Smooth muscle cell (in vitro differentiated cells): ENCODE measurements around the gene PDCD6IP. TPM values are rescaled to one million over a fixed set of nuclear protein-coding genes. Genes with fewer than 3 reads are reported as not detected.

Experiments
- DNase-seq: peaks from one replicate; lab custom pipeline; 2025; ENCODE audit not compliant: unreplicated experiment; lab: John Stamatoyannopoulos, UW
- H2AFZ ChIP-seq: fragments of 200-600 bp; sonication (generic); 2 replicates; pipeline ENCODE4 v1.6.0; 2016; ENCODE audit warnings: antibody characterized with exemption, low read depth, mild to moderate bottlenecking
- H3F3A ChIP-seq: fragments of 200-600 bp; sonication (generic); 2 replicates; pipeline ENCODE4 v1.6.0; 2017; ENCODE audit warnings: antibody characterized with exemption, low read depth
- H3K27ac ChIP-seq: fragments of 200-600 bp; sonication (generic); 2 replicates; pipeline ENCODE4 v1.5.1; 2016; ENCODE audit warnings: low read depth, mild to moderate bottlenecking
- H3K27me3 ChIP-seq: fragments of 200-600 bp; sonication (generic); 2 replicates; pipeline ENCODE4 v1.6.1; 2016; ENCODE audit warnings: low read depth, mild to moderate bottlenecking
- H3K36me3 ChIP-seq: fragments of 200-600 bp; sonication (generic); 2 replicates; pipeline ENCODE4 v1.5.1; 2016; ENCODE audit warnings: low read depth
- H3K4me1 ChIP-seq: fragments of 200-600 bp; sonication (generic); 2 replicates; pipeline ENCODE4 v1.5.1; 2016; ENCODE audit warnings: low read depth
- H3K4me2 ChIP-seq: fragments of 200-600 bp; sonication (generic); 2 replicates; pipeline ENCODE4 v1.6.0; 2016; ENCODE audit warnings: mild to moderate bottlenecking
- H3K4me3 ChIP-seq: fragments of 200-600 bp; sonication (generic); 2 replicates; pipeline ENCODE4 v1.5.1; 2016; ENCODE audit warnings: mild to moderate bottlenecking
- H3K79me2 ChIP-seq: fragments of 200-600 bp; sonication (generic); 2 replicates; pipeline ENCODE4 v1.6.0; 2016; ENCODE audit warnings: low read depth, mild to moderate bottlenecking
- H3K9ac ChIP-seq: fragments of 200-600 bp; sonication (generic); 2 replicates; pipeline ENCODE4 v1.6.0; 2016; ENCODE audit warnings: low read depth
- H3K9me3 ChIP-seq: fragments of 200-600 bp; sonication (generic); replicated peaks from 2 replicates; pipeline ENCODE4 v1.5.1; 2016; ENCODE audit warnings: low read depth
- H4K20me1 ChIP-seq: fragments of 200-600 bp; sonication (generic); 2 replicates; pipeline ENCODE4 v1.6.0; 2016; ENCODE audit warnings: low read depth
- WGBS: methylation state at CpG from one replicate; pipeline ENCODE4 v1.1.7; 2016; ENCODE audit warnings: low lambda C conversion rate; 5-methylcytosine and 5-hydroxymethylcytosine counted together
- polyA plus RNA-seq: library from polyadenylated mRNA; unstranded; fragments of >200 nt; fragmentation: Nextera tagmentation; extraction: Ambion mirVana; gene quantifications from 2 replicates; pipeline ENCODE4 v1.2.1, GENCODE V29; 2016
- total RNA-seq: library from RNA; depleted of rRNA; stranded (reverse); fragments of >200 nt; gene quantifications from 2 replicates; pipeline ENCODE4 v1.2.3, GENCODE V29; 2014
- TF ChIP-seq, protein P1 (sequence below): fragments of 200-600 bp; sonication (generic); IDR thresholded peaks from 2 replicates; pipeline ENCODE4 v1.5.1; 2017; ENCODE audit warnings: borderline replicate concordance, mild to moderate bottlenecking, antibody characterized with exemption; ENCODE audit not compliant: insufficient read depth, poor library complexity, severe bottlenecking

The PDCD6IP gene
- total and polyA plus RNA-seq, 2 experiments from 2014 or later, result 97.6 to 138 TPM

- Histone ChIP-seq H4K20me1 (no peaks in the 10 kb centered on the region), H2AFZ (no peak overlapping the region), H3K27me3 (no peaks in the 10 kb centered on the region), H3K4me3 (no peak overlapping the region), H3K36me3 (no peaks in the 10 kb centered on the region), H3K4me2 (no peak overlapping the region), H3K9me3 (no peaks in the 10 kb centered on the region), H3F3A (no peaks in the 10 kb centered on the region), H3K9ac (no peak overlapping the region), H3K4me1 (no peaks in the 10 kb centered on the region), H3K79me2 (no peaks in the 10 kb centered on the region), H3K27ac (no peak overlapping the region)
- DNase-seq, result no peak
- 91% methylated on average over 9 of the region's 9 CpGs for WGBS
- TF ChIP-seq, protein P1, sequence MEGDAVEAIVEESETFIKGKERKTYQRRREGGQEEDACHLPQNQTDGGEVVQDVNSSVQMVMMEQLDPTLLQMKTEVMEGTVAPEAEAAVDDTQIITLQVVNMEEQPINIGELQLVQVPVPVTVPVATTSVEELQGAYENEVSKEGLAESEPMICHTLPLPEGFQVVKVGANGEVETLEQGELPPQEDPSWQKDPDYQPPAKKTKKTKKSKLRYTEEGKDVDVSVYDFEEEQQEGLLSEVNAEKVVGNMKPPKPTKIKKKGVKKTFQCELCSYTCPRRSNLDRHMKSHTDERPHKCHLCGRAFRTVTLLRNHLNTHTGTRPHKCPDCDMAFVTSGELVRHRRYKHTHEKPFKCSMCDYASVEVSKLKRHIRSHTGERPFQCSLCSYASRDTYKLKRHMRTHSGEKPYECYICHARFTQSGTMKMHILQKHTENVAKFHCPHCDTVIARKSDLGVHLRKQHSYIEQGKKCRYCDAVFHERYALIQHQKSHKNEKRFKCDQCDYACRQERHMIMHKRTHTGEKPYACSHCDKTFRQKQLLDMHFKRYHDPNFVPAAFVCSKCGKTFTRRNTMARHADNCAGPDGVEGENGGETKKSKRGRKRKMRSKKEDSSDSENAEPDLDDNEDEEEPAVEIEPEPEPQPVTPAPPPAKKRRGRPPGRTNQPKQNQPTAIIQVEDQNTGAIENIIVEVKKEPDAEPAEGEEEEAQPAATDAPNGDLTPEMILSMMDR, result no peak
Observed at GRCh38 chr3:33768578-33769330, 29.7 kb upstream of the PDCD6IP start.

DNA sequence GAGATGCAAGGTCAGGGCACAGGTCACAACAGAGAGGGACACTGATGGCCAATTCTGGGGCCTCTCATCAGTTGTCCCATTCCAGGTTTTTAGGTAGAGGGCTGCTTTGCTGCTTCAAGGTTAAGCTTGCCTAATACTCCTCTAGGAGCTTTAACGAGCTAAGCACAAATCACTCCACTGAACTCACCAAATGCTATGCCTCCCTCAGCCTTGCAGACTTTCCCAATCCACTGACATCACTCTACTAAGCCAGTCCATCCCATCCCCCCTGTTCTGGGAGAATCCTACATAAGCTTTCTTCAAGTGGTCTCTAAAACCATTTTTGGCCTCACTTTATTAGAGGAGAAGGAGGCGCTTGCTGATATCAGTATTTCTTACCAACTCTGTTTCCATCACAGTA, 24.8 kb upstream of the PDCD6IP start:
- H4K20me1 ChIP-seq, result no peaks in the 10 kb centered on the region
- H3K4me2 ChIP-seq, result no peak overlapping the region
- H3K9ac ChIP-seq, result no peak overlapping the region
- H3F3A ChIP-seq, result no peaks in the 10 kb centered on the region
- no peaks in the 10 kb centered on the region for H3K79me2 ChIP-seq
- H3K27me3 ChIP-seq, result no peaks in the 10 kb centered on the region
- TF ChIP-seq, protein P1, result no peak
- no peak overlapping the region for H3K4me3 ChIP-seq
- WGBS, result 42% methylated on average over 2 of the region's 2 CpGs
- H3K27ac ChIP-seq, result no peak overlapping the region
- DNase-seq, result no peak
- H3K4me1 ChIP-seq, result peaks cover 6% of the 10 kb centered on the region
- H3K36me3 ChIP-seq, result no peaks in the 10 kb centered on the region
- H3K9me3 ChIP-seq, result no peaks in the 10 kb centered on the region
- peak overlapping the region; percentile 52 for H2AFZ ChIP-seq

- WGBS, result 47% methylated on average over 3 of the region's 3 CpGs
- no peak for DNase-seq
- H4K20me1 ChIP-seq, result no peaks in the 10 kb centered on the region
- TF ChIP-seq, protein P1, result no peak
- H3K4me1 ChIP-seq, result peaks cover 6% of the 10 kb centered on the region
- H3K9me3 ChIP-seq, result no peaks in the 10 kb centered on the region
- H3F3A ChIP-seq, result no peaks in the 10 kb centered on the region
- H3K79me2 ChIP-seq, result no peaks in the 10 kb centered on the region
- H3K36me3 ChIP-seq, result no peaks in the 10 kb centered on the region
- peak overlapping the region; percentile 48 for H3K27ac ChIP-seq
- H3K4me2 ChIP-seq, result no peak overlapping the region
- no peak overlapping the region for H3K4me3 ChIP-seq
- peak overlapping the region; percentile 21 for H2AFZ ChIP-seq
- H3K27me3 ChIP-seq, result no peaks in the 10 kb centered on the region
- H3K9ac ChIP-seq, result no peak overlapping the region
Observed at GRCh38 chr3:33775363-33775762, 23.1 kb upstream of the PDCD6IP start.

DNA sequence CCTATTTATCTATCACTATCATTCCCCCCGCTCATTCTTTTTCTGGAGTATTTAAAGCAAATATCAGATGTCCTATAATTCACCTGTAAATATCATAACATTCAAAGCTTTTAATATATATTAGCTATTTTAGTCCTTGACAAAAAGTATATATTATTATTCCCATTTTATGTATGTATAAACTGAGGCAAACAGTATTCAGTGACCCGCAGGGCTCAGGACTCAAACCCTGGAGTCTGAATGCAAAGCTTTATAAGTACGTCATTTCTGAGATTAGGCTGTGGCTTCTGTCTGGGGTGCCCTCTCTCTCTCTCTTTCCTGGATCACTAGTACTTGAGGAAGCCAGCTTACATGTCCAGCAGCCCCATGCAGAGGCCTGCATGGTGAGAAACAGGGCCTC, 20.4 kb upstream of the PDCD6IP start:
- H3K36me3 ChIP-seq, result no peaks in the 10 kb centered on the region
- no peak for DNase-seq
- WGBS, result 91% methylated on average over 3 of the region's 3 CpGs
- no peaks in the 10 kb centered on the region for H3K79me2 ChIP-seq
- H3K27ac ChIP-seq, result no peak overlapping the region
- H3K4me1 ChIP-seq, result peaks cover 6% of the 10 kb centered on the region
- no peaks in the 10 kb centered on the region for H3K27me3 ChIP-seq
- no peaks in the 10 kb centered on the region for H4K20me1 ChIP-seq
- no peak overlapping the region for H3K4me2 ChIP-seq
- H3K9ac ChIP-seq, result no peak overlapping the region
- no peaks in the 10 kb centered on the region for H3F3A ChIP-seq
- H3K4me3 ChIP-seq, result no peak overlapping the region
- no peak overlapping the region for H2AFZ ChIP-seq
- TF ChIP-seq, protein P1, result no peak
- H3K9me3 ChIP-seq, result no peaks in the 10 kb centered on the region
